ENCODE results near the gene POLR1E. TPM values are rescaled to one million over a fixed set of nuclear protein-coding genes. Genes with fewer than 3 reads are reported as not detected.

POLR1E gene
- total RNA-seq, 1 experiment from 2014 or later = 45.8 TPM

GRCh38 chr9:37531699-37532098, 46.0 kb downstream of the POLR1E start:
- no peak overlapping the region for H3K4me3 Mint-ChIP-seq
- no peaks in the 10 kb centered on the region for H3K9me3 Mint-ChIP-seq
- H3K4me1 Mint-ChIP-seq = peaks cover 0 to 3% of the 10 kb centered on the region in 2 experiments; a peak in 1 of 4 replicates
- Histone ChIP-seq H4K8ac (replicated peaks; ENCODE audit: insufficient read length, low read depth, low read length) (no peak overlapping the region), H3K79me1 (ENCODE audit: insufficient read depth, low read depth, low read length, poor library complexity, severe bottlenecking) (no peaks in the 10 kb centered on the region), H2AFZ (ENCODE audit: low read length) (no peak overlapping the region), H3K27ac (ENCODE audit: insufficient read length, low read depth, low read length) (no peak overlapping the region), H4K20me1 (ENCODE audit: control insufficient read depth, insufficient read depth, insufficient read length) (no peaks in the 10 kb centered on the region), H3K14ac (ENCODE audit: insufficient read depth, low read length) (no peak overlapping the region), H3K9me3 (ENCODE audit: control insufficient read depth, low read depth, low read length) (no peaks in the 10 kb centered on the region), H3K56ac (ENCODE audit: insufficient read length, low read depth, low read length) (no peak overlapping the region), H3K23ac (ENCODE audit: insufficient read length, low read depth, low read length) (no peak overlapping the region), H3K9ac (ENCODE audit: extremely low read depth, insufficient read length, low read length) (no peak overlapping the region), H2BK15ac (ENCODE audit: low read depth, low read length) (no peak overlapping the region), H2BK12ac (ENCODE audit: insufficient read length, low read depth, low read length) (no peak overlapping the region), H3K79me2 (ENCODE audit: insufficient read depth, low read length) (no peaks in the 10 kb centered on the region), H2BK120ac (ENCODE audit: low read depth, low read length, poor library complexity, severe bottlenecking) (no peak overlapping the region), H2BK5ac (ENCODE audit: insufficient read length, low read length) (no peak overlapping the region), H4K91ac (ENCODE audit: insufficient read length, low read depth, low read length) (no peak overlapping the region), H3K18ac (ENCODE audit: insufficient read length, low read depth, low read length) (no peak overlapping the region), H3K4me2 (ENCODE audit: insufficient read depth, insufficient read length, low read length) (no peak overlapping the region), H2BK20ac (ENCODE audit: low read depth, low read length, poor library complexity, severe bottlenecking) (no peak overlapping the region), H2AK5ac (ENCODE audit: insufficient read length, low read length) (no peak overlapping the region), H3K27me3 (ENCODE audit: insufficient read depth, low read length) (no peaks in the 10 kb centered on the region), H3K23me2 (ENCODE audit: insufficient read length, low read depth, low read length, poor library complexity, severe bottlenecking) (no peaks in the 10 kb centered on the region), H3K4me1 (ENCODE audit: insufficient read depth, low read length) (no peaks in the 10 kb centered on the region), H4K5ac (ENCODE audit: insufficient read length, low read depth, low read length) (no peak overlapping the region), H3T11ph (ENCODE audit: low read length) (no peak overlapping the region), H3K4ac (ENCODE audit: low read depth, low read length) (no peak overlapping the region)
- peak overlapping the region in 1 of 3 experiments; percentile 48; a peak in 1 of 7 replicates for H3K27ac Mint-ChIP-seq
- H3K36me3 Mint-ChIP-seq (ENCODE audit: insufficient read depth in 1 of 3, low read depth in 3 of 3) = peaks cover 4 to 37% (median 31%) of the 10 kb centered on the region in 3 experiments; a peak in 5 of 7 replicates
- H3K27me3 Mint-ChIP-seq (ENCODE audit: low read depth) = no peaks in the 10 kb centered on the region
- no CpG with 5 or more reads among the region's 13 CpGs for WGBS (ENCODE audit: extremely low coverage, insufficient read length, low lambda C conversion rate)
- no peak for DNase-seq
- no peak for TF ChIP-seq CTCF (conservative IDR thresholded peaks at IDR 0.05)
